ENCODE data around the gene GMDS.

The GMDS gene

GRCh38 chr6:1765160-1765903 lies 480.1 kb downstream of the GMDS start:
- Histone ChIP-seq H3K4me3 (ENCODE audit: insufficient read depth, low read depth, low read length, poor library complexity, severe bottlenecking) (no peak overlapping the region), H3K27ac (ENCODE audit: insufficient read depth, low read length, poor library complexity, severe bottlenecking) (no peak overlapping the region)

GRCh38 chr6:1764397-1764987 lies 480.9 kb downstream of the GMDS start:
- no peak for DNase-seq
- H3K27ac ChIP-seq (ENCODE audit: insufficient read depth, low read length, poor library complexity, severe bottlenecking): no peak overlapping the region
- no peak overlapping the region for H3K4me3 ChIP-seq (ENCODE audit: insufficient read depth, low read depth, low read length, poor library complexity, severe bottlenecking)
- no peaks in the 10 kb centered on the region for H3K4me1 ChIP-seq (ENCODE audit: control insufficient read depth, insufficient read depth, low read length, poor library complexity, severe bottlenecking)
- no peaks in the 10 kb centered on the region for H3K9me3 ChIP-seq (ENCODE audit: control insufficient read depth, low read length)
- H3K27me3 ChIP-seq (replicated peaks; ENCODE audit: control insufficient read depth, insufficient read depth, low read length, poor library complexity, severe bottlenecking): no peaks in the 10 kb centered on the region
- no peaks in the 10 kb centered on the region for H3K36me3 ChIP-seq (ENCODE audit: control insufficient read depth, insufficient read depth, low read length)

More at GRCh38 chr6:1765160-1765903, 480.1 kb downstream of the GMDS start:
- H3K4me1 ChIP-seq (ENCODE audit: control insufficient read depth, insufficient read depth, low read length, poor library complexity, severe bottlenecking): no peaks in the 10 kb centered on the region
- DNase-seq: no peak
- H3K27me3 ChIP-seq (replicated peaks; ENCODE audit: control insufficient read depth, insufficient read depth, low read length, poor library complexity, severe bottlenecking): no peaks in the 10 kb centered on the region
- H3K9me3 ChIP-seq (ENCODE audit: control insufficient read depth, low read length): no peaks in the 10 kb centered on the region
- no peaks in the 10 kb centered on the region for H3K36me3 ChIP-seq (ENCODE audit: control insufficient read depth, insufficient read depth, low read length)

GRCh38 chr6:1763404-1763803 lies 482.0 kb downstream of the GMDS start:
- no peaks in the 10 kb centered on the region for H3K36me3 ChIP-seq (ENCODE audit: control insufficient read depth, insufficient read depth, low read length)
- no peak overlapping the region for H3K27ac ChIP-seq (ENCODE audit: insufficient read depth, low read length, poor library complexity, severe bottlenecking)
- H3K4me1 ChIP-seq (ENCODE audit: control insufficient read depth, insufficient read depth, low read length, poor library complexity, severe bottlenecking): no peaks in the 10 kb centered on the region
- no peak overlapping the region for H3K4me3 ChIP-seq (ENCODE audit: insufficient read depth, low read depth, low read length, poor library complexity, severe bottlenecking)
- DNase-seq: no peak
- no peaks in the 10 kb centered on the region for H3K9me3 ChIP-seq (ENCODE audit: control insufficient read depth, low read length)
- no peaks in the 10 kb centered on the region for H3K27me3 ChIP-seq (replicated peaks; ENCODE audit: control insufficient read depth, insufficient read depth, low read length, poor library complexity, severe bottlenecking)

- H3K9me3 ChIP-seq (ENCODE audit: control insufficient read depth, low read length): no peaks in the 10 kb centered on the region
- H3K36me3 ChIP-seq (ENCODE audit: control insufficient read depth, insufficient read depth, low read length): no peaks in the 10 kb centered on the region
- DNase-seq: no peak
- H3K4me3 ChIP-seq (ENCODE audit: insufficient read depth, low read depth, low read length, poor library complexity, severe bottlenecking): no peak overlapping the region
- H3K4me1 ChIP-seq (ENCODE audit: control insufficient read depth, insufficient read depth, low read length, poor library complexity, severe bottlenecking): no peaks in the 10 kb centered on the region
- H3K27ac ChIP-seq (ENCODE audit: insufficient read depth, low read length, poor library complexity, severe bottlenecking): no peak overlapping the region
- H3K27me3 ChIP-seq (replicated peaks; ENCODE audit: control insufficient read depth, insufficient read depth, low read length, poor library complexity, severe bottlenecking): no peaks in the 10 kb centered on the region
Observed at GRCh38 chr6:1762203-1762602, 483.2 kb downstream of the GMDS start.

GRCh38 chr6:1761477-1761877 lies 483.9 kb downstream of the GMDS start:
- no peaks in the 10 kb centered on the region for H3K36me3 ChIP-seq (ENCODE audit: control insufficient read depth, insufficient read depth, low read length)
- no peak for DNase-seq
- no peaks in the 10 kb centered on the region for H3K27me3 ChIP-seq (replicated peaks; ENCODE audit: control insufficient read depth, insufficient read depth, low read length, poor library complexity, severe bottlenecking)
- no peaks in the 10 kb centered on the region for H3K9me3 ChIP-seq (ENCODE audit: control insufficient read depth, low read length)
- H3K4me1 ChIP-seq (ENCODE audit: control insufficient read depth, insufficient read depth, low read length, poor library complexity, severe bottlenecking): no peaks in the 10 kb centered on the region
- H3K4me3 ChIP-seq (ENCODE audit: insufficient read depth, low read depth, low read length, poor library complexity, severe bottlenecking): no peak overlapping the region
- H3K27ac ChIP-seq (ENCODE audit: insufficient read depth, low read length, poor library complexity, severe bottlenecking): no peak overlapping the region

- Histone ChIP-seq H3K36me3 (ENCODE audit: control insufficient read depth, insufficient read depth, low read length) (no peaks in the 10 kb centered on the region), H3K27me3 (replicated peaks; ENCODE audit: control insufficient read depth, insufficient read depth, low read length, poor library complexity, severe bottlenecking) (no peaks in the 10 kb centered on the region), H3K4me3 (ENCODE audit: insufficient read depth, low read depth, low read length, poor library complexity, severe bottlenecking) (no peak overlapping the region), H3K9me3 (ENCODE audit: control insufficient read depth, low read length) (no peaks in the 10 kb centered on the region), H3K27ac (ENCODE audit: insufficient read depth, low read length, poor library complexity, severe bottlenecking) (no peak overlapping the region), H3K4me1 (ENCODE audit: control insufficient read depth, insufficient read depth, low read length, poor library complexity, severe bottlenecking) (no peaks in the 10 kb centered on the region)
- DNase-seq: no peak
Observed at GRCh38 chr6:1760876-1761275, 484.5 kb downstream of the GMDS start.

GRCh38 chr6:1759870-1760269 lies 485.5 kb downstream of the GMDS start:
- no peak for DNase-seq
- H3K27me3 ChIP-seq (replicated peaks; ENCODE audit: control insufficient read depth, insufficient read depth, low read length, poor library complexity, severe bottlenecking): no peaks in the 10 kb centered on the region
- H3K4me3 ChIP-seq (ENCODE audit: insufficient read depth, low read depth, low read length, poor library complexity, severe bottlenecking): no peak overlapping the region
- no peaks in the 10 kb centered on the region for H3K36me3 ChIP-seq (ENCODE audit: control insufficient read depth, insufficient read depth, low read length)
- H3K9me3 ChIP-seq (ENCODE audit: control insufficient read depth, low read length): no peaks in the 10 kb centered on the region
- no peaks in the 10 kb centered on the region for H3K4me1 ChIP-seq (ENCODE audit: control insufficient read depth, insufficient read depth, low read length, poor library complexity, severe bottlenecking)
- no peak overlapping the region for H3K27ac ChIP-seq (ENCODE audit: insufficient read depth, low read length, poor library complexity, severe bottlenecking)

- Histone ChIP-seq H3K27me3 (replicated peaks; ENCODE audit: control insufficient read depth, insufficient read depth, low read length, poor library complexity, severe bottlenecking) (no peaks in the 10 kb centered on the region), H3K4me1 (ENCODE audit: control insufficient read depth, insufficient read depth, low read length, poor library complexity, severe bottlenecking) (no peaks in the 10 kb centered on the region), H3K9me3 (ENCODE audit: control insufficient read depth, low read length) (no peaks in the 10 kb centered on the region), H3K27ac (ENCODE audit: insufficient read depth, low read length, poor library complexity, severe bottlenecking) (no peak overlapping the region), H3K4me3 (ENCODE audit: insufficient read depth, low read depth, low read length, poor library complexity, severe bottlenecking) (no peak overlapping the region), H3K36me3 (ENCODE audit: control insufficient read depth, insufficient read depth, low read length) (no peaks in the 10 kb centered on the region)
- no peak for DNase-seq
Observed at GRCh38 chr6:1758076-1758679, 487.2 kb downstream of the GMDS start.

GRCh38 chr6:1757131-1757530 lies 488.3 kb downstream of the GMDS start:
- H3K4me1 ChIP-seq (ENCODE audit: control insufficient read depth, insufficient read depth, low read length, poor library complexity, severe bottlenecking): no peaks in the 10 kb centered on the region
- no peaks in the 10 kb centered on the region for H3K9me3 ChIP-seq (ENCODE audit: control insufficient read depth, low read length)
- no peak overlapping the region for H3K27ac ChIP-seq (ENCODE audit: insufficient read depth, low read length, poor library complexity, severe bottlenecking)
- DNase-seq: no peak
- H3K27me3 ChIP-seq (replicated peaks; ENCODE audit: control insufficient read depth, insufficient read depth, low read length, poor library complexity, severe bottlenecking): no peaks in the 10 kb centered on the region
- no peaks in the 10 kb centered on the region for H3K36me3 ChIP-seq (ENCODE audit: control insufficient read depth, insufficient read depth, low read length)
- no peak overlapping the region for H3K4me3 ChIP-seq (ENCODE audit: insufficient read depth, low read depth, low read length, poor library complexity, severe bottlenecking)

- H3K9me3 ChIP-seq (ENCODE audit: control insufficient read depth, low read length): no peaks in the 10 kb centered on the region
- no peaks in the 10 kb centered on the region for H3K4me1 ChIP-seq (ENCODE audit: control insufficient read depth, insufficient read depth, low read length, poor library complexity, severe bottlenecking)
- H3K36me3 ChIP-seq (ENCODE audit: control insufficient read depth, insufficient read depth, low read length): no peaks in the 10 kb centered on the region
- H3K27ac ChIP-seq (ENCODE audit: insufficient read depth, low read length, poor library complexity, severe bottlenecking): no peak overlapping the region
- no peaks in the 10 kb centered on the region for H3K27me3 ChIP-seq (replicated peaks; ENCODE audit: control insufficient read depth, insufficient read depth, low read length, poor library complexity, severe bottlenecking)
- DNase-seq: no peak
- H3K4me3 ChIP-seq (ENCODE audit: insufficient read depth, low read depth, low read length, poor library complexity, severe bottlenecking): no peak overlapping the region
Observed at GRCh38 chr6:1756472-1757129, 488.8 kb downstream of the GMDS start.
